SKM-1 (cell line): Measurements from ENCODE around the gene NOL11.
A peak's percentile ranks its signal among the peaks of the same experiment; 100 is the strongest.
"Not testable (repeated sequence)": the region's sequence is repeated elsewhere in the genome, so short reads cannot be mapped to it uniquely, and the experiment has no call there.

Experiments
- DNase-seq: peaks from one replicate; lab custom pipeline; 2025; ENCODE audit not compliant: unreplicated experiment; lab: John Stamatoyannopoulos, UW

Gene NOL11

GRCh38 chr17:67717624-67718324 is at the start of gene NOL11:
Gene NOL11, plus strand, starts transcription at chr17:67717936. Its CDS starts 12 bp downstream, at chr17:67717948.
- DNase-seq: peak; percentile 97

GRCh38 chr17:67671493-67671892 is 46.2 kb upstream of the NOL11 start:
- no peak for DNase-seq

- no peak for DNase-seq
Measured at GRCh38 chr17:67672592-67673335, 45.0 kb upstream of the NOL11 start.

- no peak for DNase-seq
Measured at GRCh38 chr17:67675481-67675880, 42.3 kb upstream of the NOL11 start.

GRCh38 chr17:67676305-67676704 is 41.4 kb upstream of the NOL11 start:
- DNase-seq: no peak

- no peak for DNase-seq
Measured at GRCh38 chr17:67678414-67678813, 39.3 kb upstream of the NOL11 start.

- no peak for DNase-seq
Measured at GRCh38 chr17:67679225-67679624, 38.5 kb upstream of the NOL11 start.

GRCh38 chr17:67679721-67680120 is 38.0 kb upstream of the NOL11 start:
- no peak for DNase-seq

GRCh38 chr17:67680445-67681224 is 37.1 kb upstream of the NOL11 start:
- DNase-seq: no peak

GRCh38 chr17:67682196-67682595 is 35.5 kb upstream of the NOL11 start:
- no peak for DNase-seq

GRCh38 chr17:67685351-67685750 is 32.4 kb upstream of the NOL11 start:
- DNase-seq: no peak

GRCh38 chr17:67686241-67686640 is 31.5 kb upstream of the NOL11 start:
- DNase-seq: no peak

- DNase-seq: no peak
Measured at GRCh38 chr17:67687511-67687910, 30.2 kb upstream of the NOL11 start.

- peak; percentile 67 for DNase-seq
Measured at GRCh38 chr17:67689534-67690177, 28.1 kb upstream of the NOL11 start.

GRCh38 chr17:67693811-67694210 is 23.9 kb upstream of the NOL11 start:
- no peak for DNase-seq

- DNase-seq: no peak
Measured at GRCh38 chr17:67696347-67696746, 21.4 kb upstream of the NOL11 start.

- DNase-seq: no peak
Measured at GRCh38 chr17:67696853-67697498, 20.8 kb upstream of the NOL11 start.

- no peak for DNase-seq
Measured at GRCh38 chr17:67700037-67700724, 17.6 kb upstream of the NOL11 start.

- DNase-seq: no peak
Measured at GRCh38 chr17:67700725-67701119, 17.0 kb upstream of the NOL11 start.

- DNase-seq: not testable (repeated sequence)
Measured at GRCh38 chr17:67702861-67703260, 14.9 kb upstream of the NOL11 start.
